Panc1 (cell line): Measurements from ENCODE around the gene TMEM121B.

ENCODE experiments used
- SIN3A ChIP-seq: IDR thresholded peaks from 2 replicates; pipeline ENCODE4 v1.6.1; 2012; ENCODE audit warnings: low read depth, mild to moderate bottlenecking, low read length, moderate library complexity, borderline replicate concordance; ENCODE audit not compliant: insufficient read depth
- TF ChIP-seq, protein P1 (sequence below): fragments of 450-650 bp; IDR thresholded peaks from 2 replicates; pipeline ENCODE4 v1.5.1; 2017; ENCODE audit warnings: mild to moderate bottlenecking

DNA sequence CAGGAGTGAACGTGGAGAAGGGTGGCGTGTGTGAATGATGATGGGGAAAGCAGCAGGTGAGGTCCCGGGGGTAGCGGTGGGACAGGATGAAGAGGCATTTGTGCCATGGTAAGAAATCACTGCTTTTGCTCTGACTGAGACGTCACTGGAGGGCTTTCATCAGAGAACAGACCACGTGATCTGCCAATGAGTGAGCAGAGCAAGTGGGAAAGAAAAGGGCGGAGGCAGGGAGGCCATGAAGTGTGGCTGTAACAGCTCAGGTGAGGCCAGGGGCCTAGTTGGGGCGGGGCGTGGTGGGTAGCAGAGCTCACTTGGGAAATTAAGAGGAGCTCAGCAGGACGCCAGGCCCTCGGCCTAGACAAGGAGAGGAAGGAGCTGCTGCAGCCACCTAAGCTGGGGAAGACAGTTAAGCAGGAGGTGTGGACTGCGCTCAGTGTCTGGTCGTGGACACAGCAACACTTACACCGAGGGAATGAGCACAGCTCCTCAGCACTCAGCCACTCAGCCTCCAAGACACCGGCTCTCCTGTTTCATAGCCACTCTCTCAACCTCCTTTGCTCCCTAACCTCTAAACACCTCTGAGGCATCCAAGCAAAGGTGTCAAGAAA lies 14.1 kb upstream of the TMEM121B start:
- TF ChIP-seq, protein P1, sequence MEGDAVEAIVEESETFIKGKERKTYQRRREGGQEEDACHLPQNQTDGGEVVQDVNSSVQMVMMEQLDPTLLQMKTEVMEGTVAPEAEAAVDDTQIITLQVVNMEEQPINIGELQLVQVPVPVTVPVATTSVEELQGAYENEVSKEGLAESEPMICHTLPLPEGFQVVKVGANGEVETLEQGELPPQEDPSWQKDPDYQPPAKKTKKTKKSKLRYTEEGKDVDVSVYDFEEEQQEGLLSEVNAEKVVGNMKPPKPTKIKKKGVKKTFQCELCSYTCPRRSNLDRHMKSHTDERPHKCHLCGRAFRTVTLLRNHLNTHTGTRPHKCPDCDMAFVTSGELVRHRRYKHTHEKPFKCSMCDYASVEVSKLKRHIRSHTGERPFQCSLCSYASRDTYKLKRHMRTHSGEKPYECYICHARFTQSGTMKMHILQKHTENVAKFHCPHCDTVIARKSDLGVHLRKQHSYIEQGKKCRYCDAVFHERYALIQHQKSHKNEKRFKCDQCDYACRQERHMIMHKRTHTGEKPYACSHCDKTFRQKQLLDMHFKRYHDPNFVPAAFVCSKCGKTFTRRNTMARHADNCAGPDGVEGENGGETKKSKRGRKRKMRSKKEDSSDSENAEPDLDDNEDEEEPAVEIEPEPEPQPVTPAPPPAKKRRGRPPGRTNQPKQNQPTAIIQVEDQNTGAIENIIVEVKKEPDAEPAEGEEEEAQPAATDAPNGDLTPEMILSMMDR: no peak
- no peak for TF ChIP-seq SIN3A
